ENCODE measurements around the gene SLCO3A1.

Gene SLCO3A1

DNA sequence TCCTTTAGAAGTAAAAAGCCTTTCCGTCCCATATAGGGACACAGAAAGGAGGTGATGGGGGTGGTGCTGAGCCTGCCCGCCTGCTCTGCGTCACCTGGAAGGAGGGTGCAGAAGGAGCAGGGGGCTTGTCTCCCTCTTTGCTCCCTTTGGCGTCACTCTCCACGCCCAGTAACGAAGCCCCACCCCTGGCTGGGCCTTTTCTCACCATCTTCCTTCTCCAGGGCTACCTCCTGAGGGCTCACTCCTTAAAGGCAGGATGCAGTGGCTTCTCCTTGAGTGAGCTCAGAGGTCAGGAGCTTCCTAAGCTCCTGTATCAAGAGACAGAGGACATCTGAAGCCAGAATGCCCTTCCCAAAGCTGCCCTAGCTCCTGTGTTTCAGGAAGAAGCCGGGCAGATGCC lies 31.5 kb downstream of the SLCO3A1 start:
- no peak for DNase-seq

DNA sequence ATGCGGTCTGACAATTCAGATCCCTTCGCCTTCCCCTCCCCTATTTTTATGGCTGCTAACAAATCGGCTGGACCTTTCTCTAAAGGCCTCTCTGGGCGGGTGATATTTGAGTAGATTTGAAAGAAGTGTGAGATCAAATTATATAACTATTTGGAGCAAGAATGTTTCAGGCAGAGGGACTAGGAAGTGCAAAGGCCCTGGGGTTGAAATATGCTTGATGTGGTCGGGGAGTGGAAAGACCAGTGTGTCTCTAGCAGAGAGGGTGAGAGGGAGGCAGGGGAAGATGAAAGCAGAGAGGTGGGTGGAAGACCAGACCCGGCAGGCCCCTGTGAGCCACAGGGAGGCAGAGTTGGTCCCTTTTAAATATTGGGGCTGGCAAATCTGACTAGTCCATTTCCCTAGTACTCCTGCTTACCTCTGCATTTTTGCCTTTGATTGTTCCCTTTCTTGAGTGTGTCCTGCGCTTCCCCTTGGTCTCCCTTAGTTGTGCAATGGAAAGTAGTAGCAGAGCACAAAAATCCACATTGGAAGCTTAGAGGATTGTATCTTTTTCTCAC lies 32.3 kb downstream of the SLCO3A1 start:
- DNase-seq = no peak

DNA sequence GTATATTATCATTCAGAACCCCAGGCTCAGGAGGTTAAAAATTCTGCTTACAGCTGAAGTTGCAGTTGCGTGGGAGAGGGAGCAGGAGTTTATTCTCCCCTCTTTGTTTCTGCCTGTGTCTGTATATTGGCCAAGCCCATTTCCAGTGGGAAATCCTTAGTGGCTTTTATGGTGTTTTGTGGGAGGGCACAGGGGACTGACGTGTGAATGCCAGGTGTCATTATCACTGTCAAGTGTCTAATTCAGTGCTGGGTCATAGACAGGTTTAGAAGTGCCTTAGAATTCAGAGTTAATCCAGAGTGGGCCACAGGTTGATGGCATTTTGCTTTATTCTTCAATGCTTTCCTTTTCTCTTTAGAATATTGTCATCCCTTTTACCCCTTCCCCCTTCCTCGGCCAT lies 33.4 kb downstream of the SLCO3A1 start:
- DNase-seq = no peak

DNA sequence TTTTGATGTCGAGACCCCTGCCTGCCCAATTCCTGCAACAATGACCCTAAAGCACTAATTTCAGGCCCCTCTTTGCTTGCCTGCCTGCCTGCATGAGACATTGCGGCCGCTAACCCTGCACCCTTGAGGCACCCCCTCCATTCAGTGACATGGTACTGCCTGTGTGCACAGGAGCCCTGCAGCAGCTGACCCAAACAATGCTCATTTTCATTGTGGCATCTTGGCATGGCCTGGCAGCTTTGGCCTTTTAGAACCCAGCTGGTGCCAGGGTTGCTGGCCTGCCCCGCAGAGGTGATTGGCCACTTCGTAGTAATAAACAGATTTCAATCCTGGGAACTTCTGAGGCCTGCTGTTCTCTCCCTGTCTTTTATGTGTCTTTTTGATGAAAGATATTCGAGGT lies 33.8 kb downstream of the SLCO3A1 start:
- no peak for DNase-seq

DNA sequence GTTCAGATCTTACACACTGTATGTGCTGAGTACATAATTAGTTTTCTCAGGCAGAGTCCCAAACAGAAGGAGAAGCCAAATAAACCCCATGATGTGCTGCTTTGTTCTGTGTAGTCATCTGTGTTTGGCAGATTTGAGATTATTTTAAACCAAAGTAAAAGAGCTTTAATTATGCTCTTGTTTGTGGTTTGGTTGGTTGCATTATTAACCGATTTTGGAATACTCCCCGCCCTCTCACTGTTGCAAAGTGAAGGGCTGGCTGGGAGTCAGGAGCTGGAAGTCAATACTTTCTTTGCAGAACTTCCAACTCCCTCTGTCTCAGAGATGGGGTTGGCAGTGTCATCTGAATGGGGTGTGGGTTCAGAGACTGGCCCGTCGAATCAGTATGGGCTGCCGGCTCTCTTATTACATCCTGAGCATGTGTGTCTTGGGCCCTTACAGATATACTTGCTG lies 34.4 kb downstream of the SLCO3A1 start:
- DNase-seq = no peak

DNA sequence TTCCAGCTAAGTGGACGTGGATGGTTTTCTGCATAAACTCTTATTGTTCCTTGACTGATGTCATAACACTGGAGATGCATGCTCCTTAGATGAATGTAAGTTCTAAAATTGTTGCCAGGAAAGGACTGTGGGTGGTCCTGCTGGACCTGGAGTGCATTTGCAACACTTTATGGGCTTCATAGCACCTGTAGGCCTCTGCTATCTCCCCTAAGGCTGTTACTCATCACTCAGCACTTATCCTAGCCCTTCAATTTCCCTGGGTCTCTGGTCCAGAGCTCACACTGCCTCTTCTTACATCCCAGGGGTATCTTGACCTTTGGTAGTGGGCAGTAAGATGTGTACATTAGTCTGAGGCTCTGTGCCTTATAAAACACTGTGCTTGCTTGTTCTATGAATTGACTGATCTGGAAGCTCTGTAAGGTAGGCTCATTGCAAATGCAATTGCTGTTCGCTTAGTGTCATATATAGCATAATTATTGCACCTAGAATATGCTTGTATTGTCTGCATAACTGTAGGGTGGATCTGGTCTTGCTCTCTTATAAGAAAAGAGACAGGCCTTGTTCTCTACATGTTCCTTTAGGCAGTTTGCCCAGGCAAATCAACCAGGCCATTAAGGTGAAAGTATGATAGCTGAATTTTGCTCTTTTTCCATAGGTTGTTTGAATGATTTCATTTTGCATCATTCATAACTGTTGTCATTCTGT lies 35.8 kb downstream of the SLCO3A1 start:
- DNase-seq = no peak

DNA sequence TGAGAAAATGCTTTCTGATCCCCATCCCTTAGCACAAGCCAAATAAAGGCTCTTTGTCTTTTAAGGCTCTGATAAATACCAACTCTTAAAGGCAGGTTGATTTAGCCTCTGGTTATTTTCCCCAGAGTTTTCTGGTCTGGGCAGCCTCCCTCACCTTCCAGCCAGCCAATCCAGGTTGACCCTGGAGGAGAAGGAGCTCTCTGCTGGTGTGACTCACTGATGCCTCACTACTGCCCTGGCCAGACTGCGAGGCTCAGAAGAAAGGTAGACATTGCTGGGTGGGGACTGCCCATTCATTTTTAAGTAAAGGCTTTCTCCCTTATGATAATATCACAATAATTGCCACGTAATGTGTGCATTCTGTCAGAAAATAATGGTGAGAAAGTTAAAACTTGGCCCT lies 37.1 kb downstream of the SLCO3A1 start:
- DNase-seq = no peak

DNA sequence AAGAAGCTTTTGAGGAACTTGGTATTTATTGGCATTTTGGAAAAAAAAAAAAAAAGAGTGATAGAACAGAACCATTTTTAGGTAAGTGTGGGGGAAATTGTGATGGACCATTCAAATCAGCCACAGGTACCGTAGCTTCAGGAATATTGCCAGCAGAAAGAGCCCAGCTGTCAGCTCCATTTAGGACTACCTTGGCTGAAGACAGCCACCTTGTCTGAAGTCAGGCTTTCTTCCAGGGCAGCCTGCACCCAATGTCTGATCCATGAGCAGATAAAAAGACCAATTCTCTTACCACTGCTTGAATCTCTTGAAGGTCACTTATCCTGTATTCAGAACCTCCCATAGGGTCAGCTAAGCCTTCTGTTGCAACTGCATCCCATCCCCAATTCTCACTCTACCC lies 37.6 kb downstream of the SLCO3A1 start:
- no peak for DNase-seq

DNA sequence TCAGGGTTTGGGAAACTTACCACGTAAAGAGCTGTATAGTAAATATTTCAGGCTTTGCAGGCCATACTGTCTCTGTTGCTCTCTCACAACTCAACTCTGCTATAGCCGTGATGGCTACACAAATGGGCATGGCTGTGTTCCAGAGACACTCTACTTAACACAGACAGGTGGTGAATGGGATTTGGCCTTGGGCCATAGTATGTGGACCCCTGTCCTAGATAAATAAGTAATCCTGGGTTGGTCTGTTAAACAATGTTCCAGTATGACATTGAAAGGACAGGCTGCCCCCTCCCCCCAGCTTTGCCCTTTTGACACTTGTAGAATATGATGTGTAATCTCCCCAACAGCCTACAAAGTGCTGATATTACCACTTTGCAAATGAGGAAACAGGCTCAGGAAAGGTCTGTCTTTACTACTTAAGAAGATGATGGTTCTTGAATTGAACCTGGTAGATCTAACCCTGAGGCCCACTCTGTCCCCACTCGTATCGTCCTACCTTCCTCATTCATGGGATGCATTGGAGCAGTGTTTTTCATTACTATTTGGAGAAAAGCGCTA lies 38.4 kb downstream of the SLCO3A1 start:
- DNase-seq = no peak

DNA sequence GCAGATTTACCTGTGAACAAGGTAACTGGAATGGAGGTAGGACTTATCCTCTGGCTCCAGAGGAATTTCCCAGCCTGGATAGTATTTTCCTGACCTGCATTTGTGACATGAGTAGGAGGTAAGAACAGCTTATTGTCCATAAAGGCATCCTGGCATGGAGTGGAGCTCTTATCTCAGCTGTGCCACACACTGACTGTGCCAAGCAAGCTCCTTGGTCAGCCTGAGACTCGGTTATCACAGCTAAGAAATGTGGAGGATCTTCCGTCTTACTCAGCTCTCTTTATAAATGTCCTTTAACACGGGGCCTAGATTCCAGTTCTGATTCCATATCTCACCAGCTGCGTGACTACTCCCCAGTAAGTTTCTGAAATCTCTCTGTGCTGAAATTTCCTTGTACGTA lies 38.9 kb downstream of the SLCO3A1 start:
- DNase-seq = no peak

DNA sequence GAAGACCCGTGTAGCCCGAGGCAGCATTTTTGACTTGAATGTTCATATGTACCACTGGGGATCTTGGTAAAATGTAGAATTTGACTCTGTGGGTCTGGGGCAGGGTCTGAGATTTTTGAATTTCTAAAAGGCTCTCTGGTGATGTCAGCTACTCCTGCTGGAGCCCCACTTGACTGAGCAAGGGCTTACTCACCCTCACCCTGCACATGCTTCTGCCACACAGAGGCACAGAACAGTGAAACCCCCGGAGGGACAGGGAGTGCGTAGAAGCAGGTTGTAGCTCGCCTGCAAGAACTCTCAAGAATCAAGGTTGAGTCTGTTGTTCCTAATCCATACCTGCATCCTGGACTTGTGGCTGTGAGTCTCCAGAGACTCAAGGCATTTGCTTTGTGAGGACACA lies 41.1 kb downstream of the SLCO3A1 start:
- no peak for DNase-seq

DNA sequence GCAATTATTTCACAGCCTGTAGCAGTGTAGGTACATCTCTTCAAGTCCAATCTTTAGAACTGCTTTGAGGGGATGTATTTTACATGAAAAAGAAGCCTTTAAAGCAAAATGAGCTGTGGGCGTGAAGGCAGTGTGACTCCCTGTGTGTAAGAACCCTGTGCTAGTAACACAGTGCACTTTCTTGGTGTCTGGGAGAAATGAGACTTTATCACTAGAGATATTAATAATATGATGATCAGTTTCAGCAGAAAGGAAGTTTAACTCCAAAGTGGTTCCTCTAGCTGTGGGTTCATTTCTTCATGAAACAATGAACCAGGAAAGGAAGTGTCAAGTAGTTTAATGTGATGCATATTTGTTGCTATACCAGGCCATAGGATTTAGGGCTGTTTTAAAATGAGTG lies 41.5 kb downstream of the SLCO3A1 start:
- no peak for DNase-seq

DNA sequence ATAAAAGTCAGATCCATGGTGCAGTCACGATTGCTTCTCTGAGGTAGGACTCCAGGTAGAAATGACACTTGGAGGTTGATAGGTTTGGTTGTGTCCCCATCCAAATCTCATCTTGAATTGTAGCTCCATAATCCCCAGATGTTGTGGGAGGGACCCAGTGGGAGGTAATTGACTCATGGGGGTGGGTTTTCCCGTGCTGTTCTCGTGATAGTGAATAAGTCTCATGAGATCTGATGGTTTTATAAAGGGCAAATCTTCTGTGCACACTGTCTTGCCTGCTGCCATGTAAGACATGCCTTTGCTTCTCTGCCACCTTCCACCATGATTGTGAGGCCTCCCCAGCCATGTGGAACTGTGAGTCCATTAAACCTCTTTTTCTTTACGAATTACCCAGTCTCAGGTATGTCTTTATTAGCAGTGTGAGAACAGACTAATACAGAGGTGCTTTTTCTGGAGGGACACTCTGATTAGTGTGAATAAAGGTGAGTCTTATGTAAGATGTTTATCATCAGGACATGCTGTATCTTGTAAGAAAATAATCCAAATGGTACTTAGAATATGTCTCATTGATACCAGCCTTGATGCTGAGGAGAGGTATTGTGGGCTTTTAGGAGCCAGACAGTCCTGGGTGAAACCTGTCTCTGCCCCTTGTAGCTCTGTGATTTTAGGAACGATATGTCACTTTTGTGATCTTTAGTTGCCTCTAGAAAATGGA lies 43.0 kb downstream of the SLCO3A1 start:
- no peak for DNase-seq

DNA sequence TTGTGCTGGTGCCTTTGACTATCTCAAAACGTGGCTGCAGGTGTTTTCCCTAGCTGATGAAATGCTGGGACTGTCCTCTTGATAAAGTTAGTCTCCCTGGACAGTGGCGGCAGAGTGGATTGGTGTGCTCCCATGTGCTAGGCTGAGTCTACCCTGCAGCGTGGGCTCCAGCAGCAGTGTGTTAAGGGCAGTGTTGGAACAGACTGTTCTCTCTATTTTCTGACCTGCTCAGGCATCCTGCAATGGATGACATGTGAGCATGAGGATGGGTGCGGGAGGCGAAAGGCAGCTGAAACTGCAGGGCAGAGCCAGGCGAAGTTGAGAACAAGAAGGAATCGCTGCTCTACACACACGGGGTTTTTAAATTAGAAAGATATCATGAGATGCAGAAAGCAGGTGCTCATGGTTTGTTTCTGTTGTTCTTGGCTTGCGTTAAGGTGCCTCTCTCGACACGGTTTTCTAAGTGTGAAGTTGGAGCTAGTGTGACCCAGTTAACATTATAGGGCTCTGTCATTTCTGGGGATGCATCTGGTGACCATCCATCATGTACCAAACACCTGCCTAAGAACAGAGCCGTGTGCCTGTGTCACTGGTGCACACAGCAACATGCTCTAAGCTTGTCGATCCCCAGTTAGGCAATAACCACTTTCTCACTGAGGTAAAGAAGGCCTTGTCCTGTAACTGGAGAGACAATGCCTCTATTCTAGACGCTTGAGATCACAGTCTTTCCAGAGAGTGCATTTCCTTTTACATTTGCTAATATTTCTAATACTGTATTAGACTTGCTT lies 44.3 kb downstream of the SLCO3A1 start:
- no peak for DNase-seq

DNA sequence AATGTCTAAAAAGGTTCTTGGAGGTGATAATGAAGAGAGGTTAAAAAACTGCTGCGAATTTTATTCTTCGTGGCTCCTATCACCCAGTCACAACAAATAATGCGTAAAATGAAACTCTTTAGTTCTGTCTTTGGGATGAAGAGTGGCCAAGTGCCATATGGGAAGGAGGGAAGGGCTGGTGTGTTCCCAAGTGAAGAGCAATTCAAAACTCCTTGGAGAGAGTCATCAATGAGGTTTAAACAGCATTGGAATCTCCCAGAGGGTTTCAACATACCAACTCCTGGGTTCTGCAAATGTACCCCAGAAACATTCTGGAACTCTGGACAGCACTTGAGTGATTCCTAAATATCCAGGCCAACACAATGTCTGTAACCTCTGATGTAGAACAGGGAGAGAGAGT lies 45.3 kb downstream of the SLCO3A1 start:
- DNase-seq = no peak

DNA sequence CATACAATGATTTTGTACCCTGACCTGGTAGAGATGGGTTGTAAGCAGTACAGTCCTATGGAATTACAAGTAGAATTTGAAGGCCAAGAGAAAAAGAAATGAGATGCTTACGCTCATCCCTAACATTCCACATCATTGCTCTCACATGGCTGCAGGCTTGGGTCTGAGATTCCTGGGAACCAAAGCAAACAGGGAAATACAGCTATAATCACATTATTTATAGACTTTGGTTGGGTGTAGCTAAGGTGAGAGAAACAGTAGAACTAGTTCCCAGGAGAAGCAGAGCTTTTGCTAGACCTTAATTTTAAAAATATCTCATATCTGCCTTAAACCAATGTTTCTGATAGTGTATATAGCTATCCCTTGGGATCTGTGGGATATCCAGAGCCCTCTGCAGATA lies 51.4 kb downstream of the SLCO3A1 start:
- no peak for DNase-seq

DNA sequence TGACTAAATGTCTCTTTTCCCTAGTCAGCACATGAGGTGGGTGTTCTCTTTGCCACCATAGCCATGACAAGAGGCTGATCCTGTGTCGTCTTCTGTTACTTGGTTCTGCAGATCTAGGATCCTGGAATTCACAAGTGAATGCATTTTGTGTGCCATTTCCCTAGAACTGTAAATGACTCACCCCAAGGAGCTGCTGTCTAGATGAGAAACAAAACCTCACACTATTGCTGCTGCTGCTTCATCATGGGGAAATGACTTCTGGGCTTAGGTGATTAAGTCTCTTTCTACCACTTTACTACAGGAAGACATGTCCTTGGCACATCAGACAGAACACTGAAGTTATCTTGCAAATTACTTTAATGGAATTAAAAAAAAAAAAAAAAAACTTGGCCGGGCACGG lies 54.9 kb downstream of the SLCO3A1 start:
- DNase-seq = no peak

DNA sequence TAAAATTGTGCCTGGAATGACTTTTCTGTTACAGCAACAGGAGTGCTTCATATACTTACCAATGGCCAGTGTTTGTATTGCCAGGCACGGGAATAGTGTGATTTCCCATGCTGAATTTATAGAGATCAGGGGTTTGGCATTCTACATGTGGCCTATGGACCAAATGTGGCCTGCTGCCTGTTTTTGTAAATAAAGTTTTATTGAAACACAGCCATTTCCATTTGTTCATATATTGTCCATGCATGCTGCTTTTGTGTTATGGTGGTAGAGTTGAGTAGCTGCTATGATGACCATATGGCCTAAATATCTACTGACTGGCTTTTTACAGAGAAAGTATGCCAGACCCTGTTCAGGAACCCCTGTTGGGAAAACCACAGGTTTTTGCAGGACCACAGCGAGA lies 55.6 kb downstream of the SLCO3A1 start:
- DNase-seq = no peak

DNA sequence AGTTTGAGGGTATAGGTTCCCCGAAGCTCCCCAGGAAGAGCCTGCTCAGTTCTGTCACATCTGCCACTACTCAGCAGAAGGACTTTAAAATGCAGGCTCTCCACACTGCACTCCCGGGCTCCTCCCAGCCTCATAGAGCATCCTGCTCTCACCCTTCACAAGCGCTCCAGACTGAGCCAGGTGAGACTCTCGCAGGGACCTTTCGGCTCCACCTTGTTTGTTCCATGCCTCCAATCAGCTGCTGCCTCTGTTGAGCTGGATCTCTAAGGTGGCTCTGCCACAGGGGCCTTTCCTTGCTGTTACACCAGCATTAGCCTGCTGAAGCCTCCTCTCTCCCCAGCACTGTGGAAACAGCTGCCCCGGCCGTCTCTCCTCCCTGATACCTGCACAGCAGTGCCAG lies 56.1 kb downstream of the SLCO3A1 start:
- no peak for DNase-seq

DNA sequence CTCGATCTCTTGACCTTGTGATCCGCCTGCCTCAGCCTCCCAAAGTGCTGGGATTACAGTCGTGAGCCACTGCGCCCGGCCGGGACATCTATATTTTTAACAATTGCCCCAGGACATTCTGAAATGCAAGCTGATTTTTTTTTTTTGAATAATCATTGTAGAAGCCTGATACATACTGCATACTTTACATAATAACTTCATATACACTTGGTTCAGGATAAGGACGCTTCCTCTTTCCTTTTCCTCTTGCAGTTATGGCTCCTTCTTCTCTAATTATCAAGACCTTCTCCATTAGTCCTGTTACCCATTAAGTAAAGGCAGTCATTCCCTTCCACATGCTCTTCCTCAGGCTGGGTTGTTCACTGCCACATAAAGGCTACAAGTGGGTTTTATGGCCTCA lies 58.3 kb downstream of the SLCO3A1 start:
- DNase-seq = no peak

DNA sequence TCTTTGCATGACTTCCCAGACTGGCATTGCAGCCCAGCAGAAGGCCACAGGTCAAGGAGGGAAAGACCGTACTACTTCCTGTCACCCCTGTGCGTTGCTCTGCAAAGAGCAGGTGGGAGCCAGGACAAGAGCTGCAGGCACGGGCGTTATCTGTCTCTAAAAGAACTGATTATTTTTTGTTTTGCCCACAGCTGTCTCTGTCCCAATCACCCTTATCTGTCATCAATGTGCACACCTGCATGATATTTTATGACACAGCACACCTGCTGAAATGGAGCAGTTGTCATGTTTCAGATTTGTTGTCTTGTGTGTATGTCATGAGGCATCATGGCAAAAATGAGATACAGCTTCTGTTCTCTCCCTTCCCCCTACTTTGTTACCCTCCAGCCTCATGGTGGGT lies 58.8 kb downstream of the SLCO3A1 start:
- no peak for DNase-seq

DNA sequence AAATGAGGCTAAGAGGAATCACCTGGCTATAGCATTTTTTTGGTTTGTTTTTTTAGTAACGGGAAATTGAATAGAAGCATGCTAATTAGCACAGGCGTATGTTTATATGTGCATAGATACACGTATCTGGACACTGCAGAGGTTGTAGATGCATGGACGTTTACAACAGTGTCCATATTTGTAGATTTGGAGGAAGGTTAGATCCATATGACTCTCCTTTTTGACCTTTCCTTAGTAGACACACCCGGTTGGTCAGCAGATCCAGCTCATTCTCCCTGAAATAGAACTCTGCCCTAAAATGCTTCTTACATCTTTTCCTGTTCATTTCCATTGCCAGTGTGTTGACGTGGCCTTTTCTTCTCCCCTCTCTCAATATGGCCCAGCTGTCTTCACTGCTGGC lies 60.1 kb downstream of the SLCO3A1 start:
- DNase-seq = no peak

DNA sequence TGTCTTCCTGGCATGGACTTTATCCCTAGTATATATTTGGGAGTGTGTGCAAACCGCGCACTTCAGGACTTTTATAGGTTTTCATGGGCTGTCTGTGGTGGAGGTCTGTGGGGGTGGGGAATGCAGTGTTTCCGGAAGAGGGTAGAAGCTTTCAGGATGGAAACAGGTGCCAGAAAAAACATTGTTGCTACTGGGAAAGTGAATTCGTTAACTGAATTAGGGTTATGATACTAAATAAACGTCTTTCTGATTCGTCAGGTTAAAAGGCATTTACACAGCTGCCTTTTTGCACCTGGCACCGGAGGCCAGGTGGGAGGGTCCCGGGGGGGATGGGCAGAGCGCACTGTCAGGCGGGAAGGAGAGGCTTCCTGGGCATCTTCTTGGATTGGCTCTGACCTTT lies 62.1 kb downstream of the SLCO3A1 start:
- no peak for DNase-seq
